ENCODE measurements around the gene TSPAN3. TPM values are rescaled to one million over a fixed set of nuclear protein-coding genes. Genes with fewer than 3 reads are reported as not detected.

Gene TSPAN3
- total RNA-seq (100 to 1,000 TPM in 2 of 6 donors, 10 to 100 TPM in 4; 71.6 to 158 (median 88.5) TPM), polyA plus RNA-seq (100 to 1,000 TPM in 1 of 2 donors, 10 to 100 TPM in 1; 86.7 to 173 TPM)

GRCh38 chr15:77070495-77071304 is at the start of gene TSPAN3:
Gene TSPAN3, minus strand, starts transcription at chr15:77071109. Its CDS starts 155 bp downstream, at chr15:77070954.
- FAIRE-seq (no peak), DNase-seq (peak; percentile 91 to 97 (median 94)), ATAC-seq (peak; percentile 86 to 94 (median 91))
- H3K9me3 ChIP-seq: no peaks in the 10 kb centered on the region
- peaks cover 27 to 37% (median 34%) of the 10 kb centered on the region in 3 donors for H3K4me1 ChIP-seq
- no peak for TF ChIP-seq CTCF (IDR thresholded peaks at IDR 0.05)
- H3K27ac ChIP-seq: peak within 1 kb of the TSS; percentile 78 to 94 (median 90)
- H3K27me3 ChIP-seq: no peaks in the 10 kb centered on the region
- peak within 1 kb of the TSS; percentile 74 to 89 (median 82) for H3K4me3 ChIP-seq
- H3K36me3 ChIP-seq: no peaks in the 10 kb centered on the region
- intact Hi-C loops (cut with DNase I): no loop called here
- whole genome bisulfite sequencing, 2 donors: 0 to 1% methylated on average over 54 to 97 of the region's 97 CpGs

- no peak for FAIRE-seq
- 88 to 91% methylated on average over 4 of the region's 4 CpGs for WGBS, 2 donors
- intact Hi-C loops (cut with DNase I): no loop called here
Observed at GRCh38 chr15:77120576-77120975, 49.7 kb upstream of the TSPAN3 start.

GRCh38 chr15:77119446-77119845 is 48.5 kb upstream of the TSPAN3 start:
- DNase-seq: no peak
- no peak for FAIRE-seq
- Histone ChIP-seq H3K27ac (no peak overlapping the region), H3K4me3 (no peak overlapping the region), H3K36me3 (no peaks in the 10 kb centered on the region), H3K9me3 (no peaks in the 10 kb centered on the region), H3K4me1 (no peaks in the 10 kb centered on the region), H3K27me3 (no peaks in the 10 kb centered on the region)
- WGBS, 2 donors: 20 to 26% methylated on average over 1 of the region's 1 CpG
- intact Hi-C loops (cut with DNase I): loop anchor here in 1 of 3 donors (10.0 kb wide), 1 partner anchor 375 kb away; no protein-coding TSS in a partner anchor
- no peak for ATAC-seq
- no peak for TF ChIP-seq CTCF (IDR thresholded peaks at IDR 0.05)

More at GRCh38 chr15:77120576-77120975, 49.7 kb upstream of the TSPAN3 start:
- H3K36me3 ChIP-seq: no peaks in the 10 kb centered on the region
- no peak overlapping the region for H3K27ac ChIP-seq
- no peaks in the 10 kb centered on the region for H3K27me3 ChIP-seq
- H3K9me3 ChIP-seq: no peaks in the 10 kb centered on the region
- no peak for TF ChIP-seq CTCF (IDR thresholded peaks at IDR 0.05)
- H3K4me3 ChIP-seq: no peak overlapping the region
- ATAC-seq: no peak
- no peak for DNase-seq
- H3K4me1 ChIP-seq: no peaks in the 10 kb centered on the region

GRCh38 chr15:77118882-77119321 is 48.0 kb upstream of the TSPAN3 start:
- Histone ChIP-seq H3K4me3 (no peak overlapping the region), H3K4me1 (no peaks in the 10 kb centered on the region), H3K9me3 (no peaks in the 10 kb centered on the region), H3K27me3 (no peaks in the 10 kb centered on the region), H3K27ac (no peak overlapping the region), H3K36me3 (no peaks in the 10 kb centered on the region)
- no peak for FAIRE-seq
- ATAC-seq: peak; percentile 77 to 94 (median 93)
- 51 to 65% methylated on average over 3 of the region's 3 CpGs for WGBS, 2 donors
- TF ChIP-seq CTCF (IDR thresholded peaks at IDR 0.05): peak; percentile 22 to 63 (median 58)
- intact Hi-C loops (cut with DNase I): loop anchor here in 1 of 3 donors (10.0 kb wide), 1 partner anchor 376 kb away; no protein-coding TSS in a partner anchor
- DNase-seq: peak in 3 of 6 donors; percentile 41 to 60 (median 42)

Data from pancreas (tissue), 10 donors.